GM18498 (cell line): ENCODE measurements around the gene MKKS.
"Not testable (repeated sequence)": the region's sequence is repeated elsewhere in the genome, so short reads cannot be mapped to it uniquely, and the experiment has no call there.

Experiments used
- ATAC-seq: cut with Tn5 transposase; IDR thresholded peaks from one replicate; pipeline ENCODE4 v1.9.1; 2021; ENCODE audit warnings: mild to moderate bottlenecking, moderate library complexity; ENCODE audit not compliant: unreplicated experiment

MKKS gene

DNA sequence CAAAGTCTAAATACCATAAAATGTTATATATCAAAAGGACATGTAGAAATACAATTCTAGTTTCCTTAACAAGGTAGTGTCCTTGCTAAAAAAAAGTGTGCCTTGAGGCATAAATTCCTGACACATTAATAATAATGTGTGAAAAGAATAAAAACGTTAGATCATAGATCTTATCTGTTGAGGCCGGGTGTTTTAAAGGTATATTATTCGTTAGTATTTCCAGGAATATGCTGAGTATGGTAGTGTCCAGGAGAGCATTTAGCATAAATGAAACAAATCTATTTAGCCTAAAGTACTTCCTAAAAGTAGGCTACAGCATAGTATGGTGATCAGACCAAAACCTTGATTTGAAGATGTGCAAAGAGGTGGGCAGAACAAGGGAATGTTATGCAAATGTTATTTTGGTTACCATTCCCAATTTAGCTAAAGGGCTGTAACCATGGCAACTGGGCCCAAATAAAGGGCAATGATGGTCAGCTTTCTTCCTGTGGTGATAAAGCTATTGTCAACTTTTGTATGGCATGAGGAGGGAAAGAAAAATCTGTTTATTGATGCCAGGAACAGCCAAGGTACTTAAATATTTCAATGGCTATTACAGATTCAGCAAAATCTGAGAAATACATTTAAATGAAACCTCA, 18.9 kb downstream of the MKKS start:
- ATAC-seq: no peak

DNA sequence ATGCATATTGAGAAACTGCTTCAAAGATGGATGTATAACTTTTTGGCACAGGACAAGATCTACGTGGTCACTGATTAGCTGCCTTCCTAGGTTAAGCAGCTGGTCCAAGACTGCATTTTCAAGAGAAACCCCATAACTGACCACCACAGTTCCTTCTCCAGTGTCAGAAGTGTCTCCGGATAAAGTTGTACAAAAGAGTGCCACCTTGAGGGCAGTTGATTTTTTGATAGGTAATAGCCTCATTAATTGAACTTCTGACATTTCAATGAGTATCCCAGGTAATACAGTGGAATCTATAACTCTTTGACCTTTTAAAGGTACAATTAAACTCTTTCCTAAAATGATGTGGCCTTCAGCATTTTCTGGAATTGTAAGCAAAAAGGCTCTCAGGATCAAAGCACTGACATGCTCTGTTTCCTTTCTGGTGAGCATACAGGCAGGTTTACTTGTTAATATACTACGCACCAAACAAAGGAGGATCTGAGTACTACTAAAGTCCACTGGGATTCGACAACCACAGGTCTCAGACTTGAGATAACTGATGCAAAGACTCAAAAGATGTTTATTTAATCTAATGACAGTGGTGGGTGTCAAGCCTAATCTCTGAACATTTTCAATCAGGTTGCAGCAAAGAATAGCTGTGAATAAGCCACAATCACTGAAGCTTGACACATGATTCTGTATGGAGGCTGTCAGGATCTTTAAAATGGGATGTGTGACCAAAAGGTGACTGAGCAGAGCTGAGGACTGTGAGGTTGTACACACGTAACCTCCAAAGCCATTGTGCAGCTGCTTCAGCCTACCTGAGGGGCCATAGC, 21.2 kb downstream of the MKKS start:
- ATAC-seq: no peak

DNA sequence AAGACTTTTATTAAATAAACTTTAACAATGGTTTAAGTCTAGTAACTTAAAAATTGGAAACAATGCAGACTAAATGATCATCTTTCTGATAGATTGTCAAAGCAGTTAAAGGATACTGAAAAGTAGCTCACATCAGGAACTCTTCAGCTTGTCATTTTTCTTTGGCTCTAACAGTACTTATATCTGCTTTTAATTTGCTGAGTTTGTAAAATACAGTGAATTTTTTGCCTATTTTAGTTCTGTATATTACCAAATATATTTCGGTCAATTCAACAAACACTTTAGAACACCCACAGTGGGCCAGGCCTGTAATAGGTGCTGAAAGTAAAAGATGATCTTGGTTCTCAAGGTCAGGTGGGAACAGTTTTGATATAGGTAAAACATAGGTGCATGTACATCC, 22.3 kb downstream of the MKKS start:
- ATAC-seq: no peak

DNA sequence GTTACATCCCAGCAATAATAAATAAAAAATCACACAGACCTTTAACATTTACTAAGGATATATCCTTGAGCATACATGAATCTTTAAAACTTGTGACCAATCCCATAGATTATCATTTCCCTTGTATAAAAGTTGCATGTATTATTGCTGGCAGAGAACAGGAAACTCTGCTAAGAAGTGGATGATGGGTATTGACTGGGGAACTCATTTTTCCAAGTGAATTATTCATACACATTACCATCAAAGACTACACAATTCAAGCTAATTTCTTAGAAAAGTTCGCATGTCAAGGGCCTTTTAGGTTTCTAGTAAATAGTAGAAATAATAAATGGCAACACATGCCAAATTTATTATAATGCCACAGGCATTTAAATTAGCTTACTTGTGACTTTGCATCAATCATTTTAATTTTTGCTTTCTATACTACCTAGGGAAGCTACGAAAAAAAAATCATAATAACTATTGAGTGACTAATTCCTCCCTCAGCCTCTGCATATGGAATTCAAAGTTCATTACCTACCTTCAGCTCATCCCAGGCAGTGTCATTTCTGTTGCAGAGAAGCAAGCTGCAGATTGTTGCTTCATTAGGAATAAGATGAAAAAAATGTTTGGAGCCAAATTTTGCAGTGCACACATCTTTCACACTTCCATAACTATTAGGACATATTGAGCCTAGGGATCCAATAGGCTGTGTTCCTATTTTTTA, 25.8 kb downstream of the MKKS start:
- no peak for ATAC-seq

DNA sequence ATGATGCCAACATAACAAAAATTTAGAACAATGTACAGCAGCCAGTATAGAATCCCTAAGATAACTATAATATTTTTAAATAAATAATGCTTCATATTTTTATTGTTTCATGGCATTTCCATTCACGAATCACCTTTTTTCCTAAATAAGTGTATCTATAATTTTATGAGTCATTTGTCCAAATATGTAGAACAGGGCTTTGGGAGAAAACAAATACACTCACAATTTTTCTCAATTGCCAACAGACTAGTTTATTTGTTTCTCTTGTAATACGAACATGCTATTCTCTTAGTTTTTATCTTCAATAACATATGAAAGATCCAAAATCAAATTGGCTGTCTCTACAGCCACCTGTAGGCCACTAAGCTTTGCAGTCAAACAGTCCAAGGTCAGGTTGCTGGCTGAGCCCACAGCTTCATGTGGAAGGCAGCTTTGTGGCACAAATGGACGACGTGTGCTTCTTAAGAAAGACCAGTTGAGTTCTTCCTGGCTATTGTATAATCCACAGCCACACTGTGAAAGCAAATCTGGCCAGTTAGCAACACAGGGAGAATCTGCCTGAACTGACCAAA, 29.0 kb downstream of the MKKS start:
- no peak for ATAC-seq

DNA sequence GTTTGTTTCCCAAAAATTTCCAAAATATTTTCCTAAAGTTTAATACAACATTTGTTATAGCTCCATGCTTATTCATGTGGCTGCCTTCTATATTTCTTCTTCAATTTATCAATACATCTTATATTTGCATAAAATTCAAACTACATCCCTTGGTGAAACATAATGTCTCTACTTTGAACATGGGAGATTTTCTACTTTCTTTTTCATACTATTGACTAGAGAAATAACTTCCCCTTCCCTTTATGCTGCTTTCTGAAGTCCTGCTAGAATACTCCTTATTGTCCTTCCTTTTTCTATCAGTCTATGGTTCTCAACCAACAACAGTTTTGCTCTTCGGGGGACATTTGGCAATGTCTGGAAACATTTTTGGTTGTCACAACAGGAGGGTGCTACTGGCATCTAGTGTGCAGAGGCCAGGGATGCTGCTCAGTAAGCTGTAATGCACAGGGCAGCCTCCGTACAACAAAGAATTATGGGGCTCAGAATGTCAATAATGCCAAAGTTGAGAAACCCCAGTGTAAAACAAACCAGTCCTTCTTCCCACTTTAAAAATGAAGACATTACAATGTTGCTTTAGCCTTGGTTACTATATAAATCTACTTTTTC, 29.9 kb downstream of the MKKS start:
- ATAC-seq: no peak

DNA sequence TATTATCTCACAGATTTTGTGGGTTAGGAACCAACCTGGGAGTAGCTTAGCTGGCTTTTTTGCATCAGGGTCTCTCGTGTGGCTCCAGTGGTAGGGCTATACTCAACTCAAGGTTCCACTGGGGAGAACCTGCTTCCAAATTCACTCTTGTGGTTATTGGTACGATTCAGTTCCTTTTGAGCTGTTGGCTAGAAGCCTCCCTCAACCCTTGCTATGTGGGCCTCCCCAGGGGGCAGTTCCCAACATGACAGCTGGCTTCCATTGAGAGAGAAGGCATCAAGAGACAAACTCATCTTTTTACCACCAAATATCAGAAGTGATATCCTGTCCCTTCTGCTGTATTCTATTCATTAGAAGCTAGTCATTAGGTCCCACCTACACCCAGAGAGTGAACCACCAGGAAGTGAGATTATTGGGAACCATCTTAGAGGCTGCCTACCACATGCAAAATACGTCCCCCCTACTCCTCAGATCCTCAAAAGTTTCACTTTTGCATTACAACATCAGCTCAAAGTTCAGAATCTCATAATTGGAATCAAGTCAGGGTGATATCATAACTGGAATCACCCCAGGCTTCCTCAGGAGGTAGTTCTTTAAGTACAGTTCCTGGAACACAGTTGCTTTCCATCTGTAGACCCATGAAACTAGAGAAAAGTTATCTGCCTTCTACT, 30.9 kb downstream of the MKKS start:
- ATAC-seq: no peak

DNA sequence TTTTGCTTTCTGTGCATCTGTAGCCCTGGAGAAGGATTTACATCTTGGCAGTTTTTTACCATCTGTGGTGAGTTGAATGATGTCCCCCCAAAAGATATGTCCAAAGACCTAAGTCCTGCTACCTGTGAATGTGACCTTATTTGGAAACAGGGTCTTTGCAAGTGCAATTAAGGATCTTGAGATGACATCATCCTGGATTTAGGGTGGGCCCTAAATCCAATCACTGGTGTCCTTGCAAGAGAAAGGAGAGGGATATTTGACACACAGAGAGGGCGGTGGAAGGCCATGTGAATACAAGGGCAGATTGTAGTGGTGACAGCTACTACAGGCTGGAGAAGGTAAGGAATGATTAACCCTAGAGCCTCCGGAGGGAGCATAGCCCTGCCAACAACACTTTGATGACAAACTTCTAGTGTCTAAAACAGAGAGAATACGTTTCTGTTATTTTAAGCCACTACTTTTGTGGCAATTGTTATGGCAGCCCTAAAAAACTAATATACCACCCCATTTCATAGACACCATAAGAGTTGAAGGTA, 35.1 kb downstream of the MKKS start:
- ATAC-seq: no peak

DNA sequence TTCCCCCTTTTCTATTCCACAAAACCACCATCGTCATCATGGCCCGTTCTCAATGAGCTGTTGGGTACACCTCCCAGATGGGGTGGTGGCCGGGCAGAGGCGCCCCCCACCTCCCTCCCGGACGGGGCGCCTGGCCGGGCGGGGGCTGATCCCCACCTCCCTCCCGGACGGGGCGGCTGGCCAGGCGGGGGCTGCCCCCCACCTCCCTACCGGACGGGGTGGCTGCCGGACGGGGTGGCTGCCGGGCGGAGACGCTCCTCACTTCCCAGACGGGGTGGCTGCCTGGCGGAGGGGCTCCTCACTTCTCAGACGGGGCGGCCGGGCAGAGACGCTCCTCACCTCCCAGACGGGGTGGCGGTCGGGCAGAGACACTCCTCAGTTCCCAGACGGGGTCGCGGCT, 39.3 kb downstream of the MKKS start:
- ATAC-seq: not testable (repeated sequence)

DNA sequence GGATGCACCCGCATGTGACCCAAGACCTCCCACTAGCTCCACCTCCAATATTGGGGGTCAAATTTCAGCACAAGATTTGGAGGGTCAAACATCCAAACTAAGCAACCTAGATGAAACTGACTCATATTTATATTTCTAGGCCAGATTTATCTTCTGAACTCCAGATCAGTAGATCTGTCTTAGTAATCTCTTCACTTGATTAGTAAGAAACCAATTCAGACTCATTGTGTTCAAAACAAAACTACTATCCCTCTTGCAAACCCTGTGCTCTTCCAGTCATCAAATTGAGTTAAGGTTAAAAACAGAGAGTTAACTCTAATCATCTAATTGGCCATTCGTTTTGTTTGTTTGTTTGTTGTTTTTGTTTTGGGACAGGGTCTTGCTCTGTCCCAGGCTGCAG, 43.3 kb downstream of the MKKS start:
- no peak for ATAC-seq

DNA sequence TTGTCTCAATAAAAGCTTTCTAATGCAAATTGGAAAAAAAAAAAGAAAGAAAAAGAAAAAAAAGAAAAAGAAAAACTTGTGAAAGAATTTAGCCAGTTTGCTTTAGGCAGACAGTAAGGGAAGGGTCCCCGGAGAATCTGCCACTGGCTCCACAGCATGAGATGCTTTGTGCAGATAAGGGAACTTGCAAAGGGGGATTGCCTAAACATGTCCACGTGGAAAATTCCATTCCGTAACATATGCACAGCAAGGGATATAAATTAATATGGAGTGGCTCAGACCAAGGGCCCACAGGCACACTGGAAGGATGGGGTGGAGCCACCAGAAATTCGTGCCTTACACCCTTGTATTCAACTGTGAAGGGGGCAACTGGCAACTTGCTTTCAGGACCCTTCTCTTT, 45.4 kb downstream of the MKKS start:
- ATAC-seq: no peak

DNA sequence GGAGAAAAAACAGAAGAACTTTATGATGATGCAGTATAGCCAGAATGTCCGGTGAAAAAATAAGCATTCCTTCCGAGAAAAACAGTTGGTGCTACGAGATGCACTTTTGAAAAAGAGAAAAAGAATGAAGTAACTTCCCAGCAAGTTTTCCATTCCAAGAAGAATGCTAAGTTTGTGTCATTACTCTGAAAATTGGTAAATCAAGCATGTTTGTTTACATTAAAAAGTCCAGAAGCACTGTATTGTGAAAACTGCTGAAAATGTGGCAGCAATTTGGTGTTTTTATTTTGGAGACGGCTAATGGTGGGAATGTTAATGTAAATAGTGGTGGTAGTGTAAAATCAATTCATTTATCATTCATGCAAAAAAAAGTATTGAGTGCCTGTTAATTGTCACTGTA, 46.3 kb downstream of the MKKS start:
- ATAC-seq: no peak

DNA sequence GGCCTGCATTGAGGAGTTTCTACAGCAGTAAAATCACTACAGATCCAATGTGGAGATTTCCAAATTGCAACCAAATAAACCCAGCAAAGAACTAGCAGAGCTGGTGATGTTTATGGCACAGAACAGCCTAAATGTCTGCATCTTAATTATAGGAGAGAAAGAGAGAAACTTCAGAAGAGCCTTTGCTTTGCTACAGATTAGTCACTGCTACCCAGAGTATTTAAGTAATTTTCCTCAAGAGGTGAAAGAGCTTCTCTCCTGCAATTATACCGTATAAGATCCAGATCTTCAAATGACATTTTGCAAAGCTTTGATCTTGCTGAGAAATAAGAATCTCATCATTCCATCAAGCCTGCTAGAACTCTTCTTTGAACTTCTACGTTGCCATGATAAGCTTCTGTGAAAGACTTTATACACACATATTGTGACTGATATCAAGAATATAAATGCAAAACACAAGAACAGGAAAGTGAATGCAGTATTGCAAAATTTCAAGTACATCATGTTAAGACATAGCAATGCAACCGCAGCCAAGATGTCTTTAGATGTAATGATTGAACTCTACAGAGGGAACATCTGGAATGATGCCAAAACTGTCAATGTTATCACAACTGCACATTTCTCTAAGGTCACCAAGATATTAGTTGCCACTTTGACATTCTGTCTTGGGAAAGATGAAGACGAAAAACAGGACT, 48.0 kb downstream of the MKKS start:
- no peak for ATAC-seq

DNA sequence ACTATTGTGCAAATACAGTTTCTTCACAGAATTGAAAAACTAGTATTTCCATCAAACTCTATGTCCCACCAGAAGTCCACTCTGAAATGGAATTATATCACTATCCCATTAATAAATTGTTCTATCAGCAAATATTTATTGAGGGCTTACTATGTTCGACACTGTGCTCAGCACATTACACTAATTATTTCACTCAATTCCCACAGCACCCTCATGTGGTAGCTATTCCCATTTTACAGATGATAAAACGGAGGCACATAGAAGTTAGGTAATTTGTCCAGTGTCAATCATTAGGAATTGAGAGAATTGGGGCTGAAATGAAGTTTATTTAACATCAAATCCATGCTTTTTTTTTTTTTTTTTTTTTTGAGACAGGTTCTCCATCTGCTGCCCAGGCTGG, 52.5 kb downstream of the MKKS start:
- no peak for ATAC-seq

DNA sequence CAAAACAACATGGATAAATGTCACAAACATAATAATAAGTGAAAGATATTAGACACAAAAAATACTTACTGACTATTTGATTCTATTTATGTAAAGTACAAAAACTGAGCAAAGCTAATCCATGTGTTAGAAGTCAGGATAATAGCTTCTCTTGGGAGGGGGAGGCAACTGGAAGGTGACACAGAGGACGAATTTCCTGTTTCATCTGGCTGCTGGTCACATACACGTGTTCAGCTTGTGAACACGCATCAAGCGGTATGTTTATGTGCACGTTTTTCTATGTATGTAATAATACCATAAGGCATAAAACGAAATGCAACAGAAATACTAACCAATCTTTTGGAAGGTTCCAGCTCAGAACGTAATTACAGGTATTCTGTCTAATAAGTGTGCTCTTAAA, 54.3 kb downstream of the MKKS start:
- ATAC-seq: no peak

DNA sequence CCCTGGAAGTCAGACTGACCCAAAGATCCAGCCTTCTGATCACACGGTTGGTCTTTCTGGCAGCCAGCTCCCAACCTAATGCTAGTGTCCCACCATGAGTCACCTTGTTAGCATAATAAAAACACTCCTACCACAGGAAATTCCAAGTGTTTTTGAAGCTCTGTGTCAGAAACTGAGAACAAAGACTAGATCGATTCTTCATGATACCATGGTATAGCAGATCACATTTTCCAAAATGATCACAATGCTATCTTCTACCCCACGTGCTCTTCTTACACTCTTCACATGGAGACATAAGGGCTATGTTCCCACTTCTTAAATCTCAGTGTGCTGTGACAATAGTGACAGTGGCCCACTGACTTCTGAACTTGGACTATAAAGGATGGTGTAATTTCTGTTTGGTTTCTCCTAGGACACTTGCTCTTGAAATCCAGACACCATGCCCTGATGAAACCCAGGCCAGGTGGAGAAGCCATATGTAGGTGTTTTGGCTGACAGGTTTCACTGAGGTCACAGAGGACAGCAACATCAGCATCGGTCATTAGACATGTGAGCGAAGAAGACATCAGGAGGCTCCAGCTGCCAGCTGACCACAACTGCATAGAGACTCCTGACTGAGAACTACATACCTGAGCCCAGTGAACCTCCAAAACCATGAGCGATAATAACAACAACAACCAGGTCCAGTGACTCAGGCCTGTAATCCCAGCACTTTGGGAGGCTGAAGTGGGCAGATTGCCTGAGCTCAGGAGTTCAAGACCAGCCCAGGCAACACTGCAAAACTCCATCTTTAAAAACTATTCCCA, 57.5 kb downstream of the MKKS start:
- no peak for ATAC-seq

DNA sequence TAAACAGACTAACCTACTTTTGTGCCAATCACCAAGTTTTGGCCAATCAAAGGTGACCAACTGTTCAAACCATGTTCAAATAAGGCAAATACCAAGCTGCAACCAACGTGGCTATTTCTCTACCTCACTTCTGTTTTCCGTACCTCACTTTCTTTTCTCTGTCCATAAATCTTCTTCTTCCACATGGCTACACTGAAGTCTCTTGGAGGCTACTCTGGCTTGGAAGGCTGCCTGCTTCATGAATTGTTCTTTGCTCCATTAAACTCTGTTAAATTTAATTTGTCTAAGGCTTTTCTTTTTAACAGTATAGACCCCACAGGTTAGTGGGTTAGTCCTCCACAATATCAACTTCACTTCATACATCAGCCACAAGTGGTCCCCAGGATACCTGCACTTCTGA, 58.8 kb downstream of the MKKS start:
- ATAC-seq: no peak

DNA sequence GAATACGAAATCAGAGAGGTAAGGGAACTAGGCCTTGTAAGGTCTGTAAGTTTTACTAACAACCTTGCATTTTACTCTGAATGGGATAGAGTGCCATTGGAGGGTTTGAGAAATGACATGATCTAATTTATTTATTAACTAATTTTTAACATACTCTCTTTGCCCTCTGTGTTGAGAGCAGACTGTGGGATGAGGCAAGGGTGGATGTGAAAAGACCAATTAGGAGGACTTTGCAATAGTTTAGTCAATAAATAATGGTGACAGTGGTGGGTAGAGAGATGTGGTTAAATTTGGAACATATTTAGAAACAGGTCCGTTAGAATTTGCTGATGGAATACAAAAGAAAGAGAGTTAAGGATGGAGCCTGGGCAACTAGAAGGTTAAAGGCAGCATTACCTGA, 60.0 kb downstream of the MKKS start:
- no peak for ATAC-seq

DNA sequence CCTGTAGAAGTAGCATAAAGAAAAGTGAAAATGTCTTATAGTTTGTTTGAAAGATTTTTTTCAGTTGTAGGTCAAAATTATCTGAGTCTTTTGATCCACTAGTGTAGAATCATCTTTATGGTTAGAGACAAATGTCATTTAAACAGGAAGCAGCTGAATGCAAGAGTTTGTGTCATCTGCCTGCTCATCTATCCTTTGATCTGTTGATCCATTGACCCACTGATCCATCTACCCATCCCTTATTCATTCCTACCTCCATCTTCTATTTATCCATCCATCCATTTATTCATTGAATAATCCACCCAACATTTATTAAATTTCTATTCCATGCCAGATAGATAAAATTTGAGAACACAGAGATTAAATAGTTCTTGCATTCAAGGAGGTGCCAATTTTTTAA, 62.6 kb downstream of the MKKS start:
- no peak for ATAC-seq
